Ascending aorta (tissue), 2 donors: ENCODE results near the gene PIP5K1C. TPM values are rescaled to one million over a fixed set of nuclear protein-coding genes. Genes with fewer than 3 reads are reported as not detected.
A peak's percentile ranks its signal among the peaks of the same experiment; 100 is the strongest.
"Not testable (repeated sequence)": the region's sequence is repeated elsewhere in the genome, so short reads cannot be mapped to it uniquely, and the experiment has no call there.

Experiments
- DNase-seq, 2 donors: peaks; one replicate each; pipeline ENCODE4 v3.0.0-alpha.2; 2019; ENCODE audit warnings: low spot score in 2 of 2
- H3K27ac ChIP-seq, 2 donors: fragments of 200-600 bp; sonication (generic); one replicate each; pipeline ENCODE4 v1.5.1; 2016 to 2017; ENCODE audit warnings: mild to moderate bottlenecking in 1 of 2
- H3K27me3 ChIP-seq: fragments of 200-600 bp; sonication (generic); one replicate; pipeline ENCODE4 v1.5.1; 2017
- H3K36me3 ChIP-seq, 2 donors: fragments of 200-600 bp; sonication (generic); one replicate each; pipeline ENCODE4 v1.5.1; 2016
- H3K4me1 ChIP-seq, 2 donors: fragments of 200-600 bp; sonication (generic); one replicate each; pipeline ENCODE4 v1.5.1; 2016 to 2017; ENCODE audit warnings: mild to moderate bottlenecking in 1 of 2
- H3K4me3 ChIP-seq, 2 donors: fragments of 200-600 bp; sonication (generic); one replicate each; pipeline ENCODE4 v1.5.1; 2016 to 2017; ENCODE audit warnings: mild to moderate bottlenecking in 1 of 2
- H3K9me3 ChIP-seq, 2 donors: fragments of 200-600 bp; sonication (generic); one replicate each; pipeline ENCODE4 v1.5.1; 2016
- intact Hi-C: fragments of 100-400 bp; cut with DNase I; formaldehyde crosslinking; loops from one replicate; pipeline ENCODE4 v1.15.1; 2023
- total RNA-seq: library from RNA; depleted of rRNA; stranded (reverse); fragments of >200 nt; gene quantifications from one replicate; pipeline ENCODE4 v1.1.0, GENCODE V29; 2016
- TF ChIP-seq, protein P1 (sequence below), 3 experiments: fragments of 200-600 bp in 2 of 3; fragments of 450-650 bp in 1 of 3; sonication (generic) in 2 of 3; IDR thresholded peaks; one replicate each; pipeline ENCODE4 v1.5.1; 2016 to 2019; ENCODE audit warnings: antibody characterized with exemption in 3 of 3, mild to moderate bottlenecking in 1 of 3, moderate library complexity in 1 of 3

Gene PIP5K1C
- total RNA-seq, 1 donor from 2014 or later, result 87.3 TPM

DNA sequence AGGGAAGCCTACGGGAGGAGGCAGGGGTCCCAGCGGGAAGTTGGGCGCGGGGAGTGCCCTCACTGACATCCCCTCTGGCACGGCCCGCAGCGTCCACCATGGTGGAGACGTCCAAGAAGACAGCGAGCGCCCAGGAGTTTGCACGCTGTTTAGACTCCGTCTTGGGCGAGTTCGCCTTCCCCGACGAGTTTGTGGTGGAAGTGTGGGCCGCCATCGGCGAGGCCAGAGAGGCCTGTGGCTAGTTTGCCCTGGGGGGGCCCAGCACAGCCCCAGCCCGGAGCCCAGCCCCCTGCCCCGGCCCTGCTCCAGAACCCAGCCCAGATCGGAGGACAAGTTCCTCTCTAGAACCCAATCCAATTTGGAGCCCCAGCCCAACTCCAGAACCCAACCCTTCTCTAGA is 110.3 kb downstream of the PIP5K1C start:
- no peak for DNase-seq
- intact Hi-C loops, result loop anchor here (2.0 kb wide), 1 partner anchor 17 kb away; the partner anchor contains the start of gene TBXA2R
- no peak overlapping the region for H3K27ac ChIP-seq

DNA sequence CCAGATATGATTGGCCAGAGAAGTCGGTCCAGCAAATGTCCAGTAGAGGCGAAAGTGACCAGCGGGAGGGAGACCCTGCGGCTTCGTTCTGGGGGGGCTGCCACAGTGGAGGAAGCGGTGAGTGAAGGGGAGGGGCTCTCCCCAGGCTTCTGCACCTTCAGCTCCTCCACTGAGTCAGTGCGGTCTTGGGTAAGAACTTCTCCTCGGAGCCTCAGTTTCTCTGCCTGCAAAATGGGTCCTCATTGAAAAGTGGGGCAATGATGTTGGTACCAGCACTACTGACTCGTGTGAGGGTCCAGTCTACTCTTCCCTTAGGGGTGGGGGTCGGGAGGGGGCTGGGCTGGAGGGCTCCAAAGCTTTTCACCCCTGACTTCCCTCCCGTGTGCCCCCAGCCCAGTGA is 110.8 kb downstream of the PIP5K1C start:
- Histone ChIP-seq H3K27ac (no peak overlapping the region), H3K36me3 (peaks cover 10 to 21% of the 10 kb centered on the region in 2 donors), H3K9me3 (no peaks in the 10 kb centered on the region), H3K4me3 (no peak overlapping the region), H3K27me3 (no peaks in the 10 kb centered on the region), H3K4me1 (peaks cover 7 to 11% of the 10 kb centered on the region in 2 donors)
- no peak for DNase-seq
- intact Hi-C loops, result loop anchor here (2.0 kb wide), 1 partner anchor 17 kb away; the partner anchor contains the start of gene TBXA2R
- TF ChIP-seq, protein P1, sequence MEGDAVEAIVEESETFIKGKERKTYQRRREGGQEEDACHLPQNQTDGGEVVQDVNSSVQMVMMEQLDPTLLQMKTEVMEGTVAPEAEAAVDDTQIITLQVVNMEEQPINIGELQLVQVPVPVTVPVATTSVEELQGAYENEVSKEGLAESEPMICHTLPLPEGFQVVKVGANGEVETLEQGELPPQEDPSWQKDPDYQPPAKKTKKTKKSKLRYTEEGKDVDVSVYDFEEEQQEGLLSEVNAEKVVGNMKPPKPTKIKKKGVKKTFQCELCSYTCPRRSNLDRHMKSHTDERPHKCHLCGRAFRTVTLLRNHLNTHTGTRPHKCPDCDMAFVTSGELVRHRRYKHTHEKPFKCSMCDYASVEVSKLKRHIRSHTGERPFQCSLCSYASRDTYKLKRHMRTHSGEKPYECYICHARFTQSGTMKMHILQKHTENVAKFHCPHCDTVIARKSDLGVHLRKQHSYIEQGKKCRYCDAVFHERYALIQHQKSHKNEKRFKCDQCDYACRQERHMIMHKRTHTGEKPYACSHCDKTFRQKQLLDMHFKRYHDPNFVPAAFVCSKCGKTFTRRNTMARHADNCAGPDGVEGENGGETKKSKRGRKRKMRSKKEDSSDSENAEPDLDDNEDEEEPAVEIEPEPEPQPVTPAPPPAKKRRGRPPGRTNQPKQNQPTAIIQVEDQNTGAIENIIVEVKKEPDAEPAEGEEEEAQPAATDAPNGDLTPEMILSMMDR (IDR thresholded peaks at IDR 0.05), result no peak

More for the DNA sequence above, 110.3 kb downstream of the PIP5K1C start:
- Histone ChIP-seq H3K4me1 (peaks cover 7 to 11% of the 10 kb centered on the region in 2 donors), H3K36me3 (peaks cover 15 to 26% of the 10 kb centered on the region in 2 donors), H3K4me3 (no peak overlapping the region), H3K9me3 (no peaks in the 10 kb centered on the region), H3K27me3 (no peaks in the 10 kb centered on the region)
- TF ChIP-seq, protein P1 (IDR thresholded peaks at IDR 0.05), result no peak

DNA sequence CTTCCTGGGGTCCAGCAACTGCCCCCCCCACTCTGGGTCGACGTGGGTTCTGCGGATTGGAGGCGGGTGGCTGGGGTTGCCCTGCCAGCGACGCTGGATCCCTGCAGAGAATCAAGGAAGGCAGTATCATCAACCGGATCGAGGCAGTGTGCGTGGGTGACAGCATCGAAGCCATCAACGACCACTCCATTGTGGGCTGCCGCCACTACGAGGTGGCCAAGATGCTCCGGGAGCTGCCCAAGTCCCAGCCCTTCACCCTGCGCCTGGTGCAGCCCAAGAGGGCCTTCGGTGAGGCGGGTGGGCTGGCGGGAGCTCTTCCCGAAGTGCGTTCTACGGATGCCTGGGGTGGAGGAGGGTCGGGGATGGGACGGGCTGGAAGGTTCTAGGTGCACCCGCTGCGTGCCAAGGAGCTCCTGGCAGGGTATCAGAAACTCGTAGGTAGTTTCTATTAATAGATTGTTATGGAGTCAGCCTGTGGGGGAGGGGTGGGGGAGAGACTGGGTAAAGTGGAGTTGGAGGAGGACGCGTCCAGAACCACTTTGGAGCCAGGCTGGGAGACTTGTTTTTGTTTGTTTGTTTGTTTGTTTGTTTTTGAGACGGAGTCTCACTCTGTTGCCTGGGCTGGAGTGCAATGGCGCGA is 113.4 kb downstream of the PIP5K1C start:
- DNase-seq, result no peak
- peaks cover 0 to 12% of the 10 kb centered on the region in 2 donors for H3K36me3 ChIP-seq
- TF ChIP-seq, protein P1 (IDR thresholded peaks at IDR 0.05), result no peak
- H3K4me1 ChIP-seq, result peaks cover 7 to 11% of the 10 kb centered on the region in 2 donors
- H3K4me3 ChIP-seq, result no peak overlapping the region
- intact Hi-C loops, result loop anchor here (1.0 kb wide), 1 partner anchor 31 kb away; no protein-coding TSS in a partner anchor
- no peaks in the 10 kb centered on the region for H3K27me3 ChIP-seq
- H3K9me3 ChIP-seq, result no peaks in the 10 kb centered on the region
- H3K27ac ChIP-seq, result no peak overlapping the region

DNA sequence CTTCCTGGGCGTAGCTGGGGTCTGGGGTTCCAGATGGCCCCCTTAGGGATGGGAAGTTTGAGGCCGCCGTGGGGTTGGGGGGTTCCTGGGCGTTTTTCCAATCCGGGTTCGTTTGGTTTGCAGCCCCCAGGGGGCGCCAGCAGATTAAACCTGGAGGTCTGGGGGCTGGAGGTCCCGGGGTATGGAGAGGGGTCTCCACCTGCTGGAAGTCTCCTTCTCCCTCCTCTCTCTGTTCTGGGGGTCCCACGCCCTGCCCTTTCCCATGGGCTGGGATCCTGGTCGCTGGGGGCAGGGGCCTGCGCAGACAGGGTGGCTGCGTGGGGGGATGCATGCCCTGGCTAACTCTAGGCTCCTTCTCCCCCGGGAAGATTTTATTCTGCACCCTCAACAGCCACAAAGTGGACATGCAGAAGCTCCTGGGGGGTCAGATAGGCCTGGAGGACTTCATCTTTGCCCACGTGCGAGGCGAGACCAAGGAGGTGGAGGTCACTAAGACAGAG is 114.1 kb downstream of the PIP5K1C start:
- no peak overlapping the region for H3K27ac ChIP-seq
- TF ChIP-seq, protein P1 (IDR thresholded peaks at IDR 0.05), result peak; percentile 48 to 79 (median 69)
- H3K4me3 ChIP-seq, result peak overlapping the region; percentile 52 to 62
- peaks cover 0 to 12% of the 10 kb centered on the region in 2 donors for H3K36me3 ChIP-seq
- H3K4me1 ChIP-seq, result peaks cover 7 to 11% of the 10 kb centered on the region in 2 donors
- H3K9me3 ChIP-seq, result no peaks in the 10 kb centered on the region
- DNase-seq, result no peak
- H3K27me3 ChIP-seq, result no peaks in the 10 kb centered on the region
- intact Hi-C loops, result loop anchor here (1.0 kb wide), 1 partner anchor 32 kb away; no protein-coding TSS in a partner anchor

DNA sequence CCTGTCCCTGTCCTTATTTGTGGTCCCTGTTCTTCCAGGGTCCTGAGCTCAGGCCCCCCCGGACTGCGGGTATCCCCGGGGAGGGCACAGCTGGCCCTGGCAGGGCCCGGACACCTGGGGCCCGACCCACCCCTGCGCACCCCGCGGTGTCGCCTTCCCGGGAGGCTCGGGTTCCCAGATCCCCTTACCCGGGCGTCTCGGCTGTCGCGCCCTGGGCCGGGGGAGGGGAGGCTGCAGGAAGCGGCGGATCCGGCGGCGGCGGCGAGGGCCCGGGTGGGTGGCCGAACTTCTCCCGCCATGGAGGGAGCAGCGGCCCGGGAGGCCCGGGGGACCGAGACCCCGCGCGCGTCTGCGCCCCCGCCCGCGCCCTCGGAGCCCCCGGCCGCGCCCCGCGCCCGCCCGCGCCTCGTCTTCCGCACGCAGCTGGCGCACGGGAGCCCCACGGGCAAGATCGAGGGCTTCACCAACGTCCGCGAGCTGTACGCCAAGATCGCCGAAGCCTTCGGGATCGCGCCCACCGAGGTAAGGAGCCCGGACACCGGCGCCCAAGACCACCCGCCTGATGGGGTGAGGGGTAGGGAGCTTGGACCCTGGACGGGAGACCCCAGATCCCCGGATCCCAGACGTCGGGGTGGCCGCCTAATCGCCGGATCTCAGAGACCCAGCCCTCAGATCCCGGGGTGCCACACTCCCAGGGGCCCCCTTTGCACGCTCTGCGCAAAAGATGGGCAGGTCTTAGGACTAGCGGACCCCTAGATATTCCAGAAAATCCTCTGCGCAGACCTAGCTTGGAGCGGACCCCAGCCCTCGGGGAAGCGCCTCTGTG is 114.8 kb downstream of the PIP5K1C start, which contains the start of gene GIPC3:
TSS of gene GIPC3 (plus strand) at position 178 of the 826 bp plus-strand sequence. CDS start at position 298, 120 bp downstream.
- no peak within 1 kb of the TSS for H3K27ac ChIP-seq
- peak within 1 kb of the TSS; percentile 52 to 62 for H3K4me3 ChIP-seq
- TF ChIP-seq, protein P1 (IDR thresholded peaks at IDR 0.05), result no peak
- H3K4me1 ChIP-seq, result peaks cover 7 to 14% of the 10 kb centered on the region in 2 donors
- peak in 1 of 2 donors; percentile 65 for DNase-seq
- no peaks in the 10 kb centered on the region for H3K27me3 ChIP-seq
- H3K36me3 ChIP-seq, result peaks cover 0 to 12% of the 10 kb centered on the region in 2 donors
- intact Hi-C loops, result loop anchor here (1.0 kb wide), 1 partner anchor 33 kb away; no protein-coding TSS in a partner anchor
- H3K9me3 ChIP-seq, result no peaks in the 10 kb centered on the region

DNA sequence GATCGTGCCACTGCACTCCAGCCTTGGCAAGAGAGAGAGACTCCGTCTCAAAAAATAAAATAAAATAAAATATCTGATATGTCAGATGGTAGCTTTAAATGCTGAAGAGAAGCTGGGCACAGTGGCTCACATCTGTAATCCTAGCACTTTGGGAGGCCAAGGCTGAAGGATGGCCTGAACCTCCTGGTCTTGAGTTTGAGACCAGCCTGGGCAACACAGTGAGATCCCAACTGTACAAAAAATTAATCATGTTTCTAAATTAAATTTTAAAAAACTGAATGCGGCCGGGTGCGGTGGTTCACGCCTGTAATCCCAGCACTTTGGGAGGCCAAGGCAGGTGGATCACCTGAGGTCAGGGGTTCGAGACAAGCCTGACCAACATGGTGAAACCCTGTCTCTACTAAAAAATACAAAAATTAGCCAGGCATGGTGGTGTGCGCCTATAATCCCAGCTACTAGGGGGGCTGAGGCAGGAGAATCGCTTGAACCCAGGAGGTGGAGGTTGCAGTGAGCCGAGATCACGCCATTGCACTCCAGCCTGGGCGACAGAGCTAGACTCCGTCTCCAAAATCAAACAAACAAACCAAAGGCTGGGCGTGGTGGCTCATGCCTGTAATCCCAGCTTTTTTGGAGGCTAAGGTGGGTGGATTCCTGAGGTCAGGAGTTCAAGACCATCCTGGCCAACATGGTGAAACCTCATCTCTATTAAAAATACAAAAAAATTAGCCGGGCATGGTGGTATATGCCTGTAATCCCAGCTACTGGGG is 116.0 kb downstream of the PIP5K1C start:
- H3K9me3 ChIP-seq, H3K27me3 ChIP-seq, H3K4me3 ChIP-seq, intact Hi-C loops, H3K36me3 ChIP-seq, DNase-seq, H3K27ac ChIP-seq: not testable (repeated sequence)
- peaks cover 7 to 14% of the 10 kb centered on the region in 2 donors for H3K4me1 ChIP-seq

DNA sequence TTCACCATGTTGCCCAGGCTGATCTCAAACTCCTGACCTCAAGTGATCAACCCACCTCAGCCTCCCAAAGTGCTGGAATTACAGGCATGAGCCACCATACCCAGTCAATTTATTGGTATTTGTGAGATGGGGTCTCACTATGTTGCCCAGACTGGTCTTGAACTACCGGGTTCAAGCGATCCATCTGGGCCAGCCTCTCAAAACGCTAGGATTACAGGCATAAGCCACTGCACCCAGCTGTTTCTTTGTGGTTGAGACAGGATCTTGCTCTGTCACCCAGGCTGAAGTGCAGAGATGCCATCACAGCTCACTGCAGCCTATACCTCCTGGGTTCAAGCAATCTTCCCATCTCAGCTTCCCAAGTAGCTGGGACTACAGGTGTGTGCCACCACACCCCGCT is 118.5 kb downstream of the PIP5K1C start:
- not testable (repeated sequence) for H3K27ac ChIP-seq

More for the DNA sequence above, 118.5 kb downstream of the PIP5K1C start:
- H3K4me1 ChIP-seq, result peaks cover 7 to 15% of the 10 kb centered on the region in 2 donors
- intact Hi-C loops, H3K4me3 ChIP-seq, H3K36me3 ChIP-seq, H3K9me3 ChIP-seq, DNase-seq, H3K27me3 ChIP-seq: not testable (repeated sequence)
